HG03103 (cell line): ENCODE measurements around the gene TUT4.

Experiments used
- ATAC-seq: cut with Tn5 transposase; IDR thresholded peaks from one replicate; pipeline ENCODE4 v1.9.1; 2021; ENCODE audit warnings: low read depth; ENCODE audit not compliant: unreplicated experiment

TUT4 gene

GRCh38 chr1:52413410-52413989 is 139.4 kb downstream of the TUT4 start:
- ATAC-seq = no peak

- no peak for ATAC-seq
Measured at GRCh38 chr1:52404975-52405338, 147.9 kb downstream of the TUT4 start.

GRCh38 chr1:52404116-52404974 is 148.5 kb downstream of the TUT4 start, which contains the start of the genes ORC1 and PRPF38A:
Gene ORC1 (minus strand): TSS chr1:52404423. CDS start chr1:52402223, 2,200 bp downstream.
Gene PRPF38A (plus strand): TSS chr1:52404602. CDS start chr1:52404750, 148 bp downstream.
- ATAC-seq = peak; percentile 91

GRCh38 chr1:52403566-52404115 is 149.3 kb downstream of the TUT4 start:
- ATAC-seq = peak; percentile 37

- no peak for ATAC-seq
Measured at GRCh38 chr1:52402860-52403240, 150.0 kb downstream of the TUT4 start.

- ATAC-seq = no peak
Measured at GRCh38 chr1:52400131-52400530, 152.8 kb downstream of the TUT4 start.

- ATAC-seq = no peak
Measured at GRCh38 chr1:52399629-52400028, 153.3 kb downstream of the TUT4 start.

GRCh38 chr1:52393174-52393573 is 159.7 kb downstream of the TUT4 start:
- ATAC-seq = no peak

GRCh38 chr1:52386458-52386857 is 166.4 kb downstream of the TUT4 start:
- ATAC-seq = no peak

- ATAC-seq = no peak
Measured at GRCh38 chr1:52385376-52385775, 167.5 kb downstream of the TUT4 start.
